Ishikawa (cell line): Measurements from ENCODE around the gene TRAF7.

Experiments used
- CEBPB ChIP-seq: IDR thresholded peaks from 2 replicates; pipeline ENCODE4 v1.6.1; 2012
- CREB1 ChIP-seq: IDR thresholded peaks from 2 replicates; pipeline ENCODE4 v1.6.1; 2012; ENCODE audit warnings: low read depth
- EP300 ChIP-seq: IDR thresholded peaks from 2 replicates; pipeline ENCODE4 v1.6.1; 2012; ENCODE audit warnings: borderline replicate concordance
- MAX ChIP-seq: IDR thresholded peaks from 2 replicates; pipeline ENCODE4 v1.6.1; 2012
- REST ChIP-seq: IDR thresholded peaks from 2 replicates; pipeline ENCODE4 v1.6.1; 2012; ENCODE audit warnings: low read depth, mild to moderate bottlenecking
- TAF1 ChIP-seq: IDR thresholded peaks from 2 replicates; pipeline ENCODE4 v1.6.1; 2012; ENCODE audit warnings: low read depth, mild to moderate bottlenecking
- TCF12 ChIP-seq: IDR thresholded peaks from 2 replicates; pipeline ENCODE4 v1.6.1; 2012; ENCODE audit warnings: low read depth
- TEAD4 ChIP-seq: IDR thresholded peaks from 2 replicates; pipeline ENCODE4 v1.6.1; 2012

- TF ChIP-seq TAF1, result peak; percentile 21; the same call in 1 of the 2 replicates
- no peak for TF ChIP-seq TEAD4
- no peak for TF ChIP-seq CEBPB
- TF ChIP-seq MAX, result 0 out of 2 replicates have a peak, but pooled peaks have one; percentile 37
- TF ChIP-seq REST, result no peak
- no peak for TF ChIP-seq EP300
- no peak for TF ChIP-seq CREB1
- no peak for TF ChIP-seq TCF12
These were observed 2.7 kb upstream of the TRAF7 start for GRCh38 chr16:2152695-2153506.
